LHCN-M2 (cell line): ENCODE data around the gene CFAP46. TPM values are rescaled to one million over a fixed set of nuclear protein-coding genes. Genes with fewer than 3 reads are reported as not detected.
"Not testable (repeated sequence)": the region's sequence is repeated elsewhere in the genome, so short reads cannot be mapped to it uniquely, and the experiment has no call there.

ENCODE experiments used
- DNase-seq: peaks from one replicate; pipeline ENCODE4 v3.0.0-alpha.2; 2012; ENCODE audit warnings: low read depth
- total RNA-seq: library from RNA; depleted of rRNA; stranded (reverse); fragments of >200 nt; gene quantifications from 2 replicates; pipeline ENCODE4 v1.2.3, GENCODE V29; 2014

Gene CFAP46
- total RNA-seq, 1 experiment from 2014 or later, result not detected

GRCh38 chr10:132979491-132980425, 37.4 kb upstream of the CFAP46 start:
- no peak for DNase-seq

DNA sequence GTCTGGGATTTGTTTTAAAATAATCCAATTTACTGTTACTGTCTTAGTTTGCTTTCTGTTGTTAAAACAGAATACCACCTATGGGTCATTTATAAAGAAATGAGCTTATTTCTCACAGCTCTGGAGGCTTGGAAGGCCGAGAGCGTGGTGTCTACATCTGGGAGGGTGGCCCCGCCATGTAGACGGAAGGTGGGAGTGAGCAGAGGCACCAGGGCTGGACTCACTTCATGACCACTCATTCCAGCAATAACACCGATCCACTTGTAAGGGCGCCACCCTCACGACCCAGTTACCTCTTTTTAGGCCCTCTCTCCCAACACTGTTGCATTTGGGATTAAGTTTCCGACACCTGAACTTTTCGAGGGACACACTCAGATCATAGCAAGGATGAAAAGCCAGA, 36.2 kb upstream of the CFAP46 start:
- DNase-seq, result no peak

- DNase-seq, result no peak
Measured at GRCh38 chr10:132977807-132978206, 35.4 kb upstream of the CFAP46 start.

DNA sequence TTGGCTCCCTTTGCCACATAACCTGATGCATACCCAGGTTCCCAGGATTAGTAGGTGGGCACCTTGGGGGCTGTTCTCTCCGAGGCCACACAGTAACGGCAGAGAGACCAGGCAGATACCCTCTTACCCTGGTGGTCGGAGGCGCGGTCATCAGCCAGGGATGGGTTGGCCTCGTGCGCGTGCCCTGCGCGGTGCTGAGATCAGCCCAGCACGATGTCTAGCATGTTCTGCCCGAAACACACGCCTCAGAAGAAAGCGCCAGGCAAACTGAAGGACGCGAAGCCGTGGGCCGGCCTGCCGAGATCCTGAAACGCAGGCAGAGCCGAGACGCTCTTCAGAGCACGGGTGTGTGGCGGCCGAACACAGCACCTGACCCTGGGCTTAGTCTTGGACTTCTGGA, 34.7 kb upstream of the CFAP46 start:
- DNase-seq, result no peak

GRCh38 chr10:132975831-132976682, 33.7 kb upstream of the CFAP46 start:
- DNase-seq, result no peak

DNA sequence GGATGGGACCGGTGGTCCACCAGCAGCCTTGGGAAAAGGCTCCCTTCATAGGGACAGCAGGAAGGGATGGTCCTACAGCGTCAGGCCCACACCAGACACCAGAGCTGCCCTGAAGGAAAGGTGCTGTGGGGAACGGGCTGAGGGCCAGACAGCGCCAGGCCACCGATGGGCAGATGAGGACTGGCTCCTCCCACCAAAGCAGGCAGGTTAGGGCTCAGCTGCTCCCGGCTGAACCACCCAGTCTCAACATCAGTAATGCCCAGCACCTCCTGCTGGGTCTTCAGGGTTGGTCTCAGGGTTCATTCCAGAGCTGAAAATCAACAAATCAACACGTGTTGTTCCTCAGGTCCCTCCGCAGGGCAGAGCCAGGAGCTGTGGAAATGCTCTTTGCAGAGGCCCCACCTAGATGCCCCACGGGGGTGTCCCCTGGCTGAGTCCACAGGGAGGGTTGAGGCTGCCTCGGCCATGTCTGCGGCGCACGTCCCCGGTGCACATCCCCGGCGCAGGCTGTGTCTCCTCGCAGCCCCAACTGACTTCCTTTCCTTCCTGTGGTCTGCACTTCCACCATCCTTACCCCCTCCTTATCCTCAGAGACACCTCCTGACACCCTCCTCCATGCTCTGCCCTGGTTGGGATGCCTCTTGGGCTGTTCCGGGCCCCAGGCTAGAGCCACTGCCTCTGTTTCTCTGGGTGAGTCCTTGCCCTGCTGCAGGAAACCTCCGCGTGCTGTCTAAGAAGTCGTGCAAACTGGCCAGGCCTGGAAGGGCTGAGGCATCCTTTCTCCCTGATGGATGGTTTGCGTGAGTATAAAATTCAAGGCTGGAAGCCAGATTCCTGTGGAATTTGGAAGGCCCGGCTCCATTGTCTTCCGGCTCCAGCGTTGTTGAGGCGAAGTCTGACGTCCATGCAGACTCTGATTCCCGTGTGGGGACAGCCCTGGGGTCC, 32.8 kb upstream of the CFAP46 start:
- DNase-seq, result no peak

GRCh38 chr10:132974249-132974796, 32.0 kb upstream of the CFAP46 start:
- DNase-seq, result no peak

DNA sequence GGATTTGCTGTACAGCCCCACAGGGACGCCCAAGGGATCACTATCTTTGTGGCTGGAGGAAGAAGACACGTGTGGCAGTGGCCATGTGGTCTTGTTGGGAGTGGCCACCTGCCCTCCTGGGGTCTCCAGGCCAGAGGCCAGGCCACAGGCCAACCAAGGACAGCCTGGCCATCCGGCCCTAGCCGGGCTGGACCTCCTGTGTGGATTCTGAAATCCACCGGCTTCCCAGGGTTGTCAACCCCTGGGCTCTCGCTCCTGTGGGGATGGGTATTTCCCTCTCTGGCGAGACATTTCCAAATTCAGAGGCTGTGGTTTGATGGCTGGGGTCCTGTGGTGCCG, 31.5 kb upstream of the CFAP46 start:
- DNase-seq, result no peak

GRCh38 chr10:132972986-132973902, 30.9 kb upstream of the CFAP46 start:
- no peak for DNase-seq

- no peak for DNase-seq
Measured at GRCh38 chr10:132972149-132972985, 30.0 kb upstream of the CFAP46 start.

DNA sequence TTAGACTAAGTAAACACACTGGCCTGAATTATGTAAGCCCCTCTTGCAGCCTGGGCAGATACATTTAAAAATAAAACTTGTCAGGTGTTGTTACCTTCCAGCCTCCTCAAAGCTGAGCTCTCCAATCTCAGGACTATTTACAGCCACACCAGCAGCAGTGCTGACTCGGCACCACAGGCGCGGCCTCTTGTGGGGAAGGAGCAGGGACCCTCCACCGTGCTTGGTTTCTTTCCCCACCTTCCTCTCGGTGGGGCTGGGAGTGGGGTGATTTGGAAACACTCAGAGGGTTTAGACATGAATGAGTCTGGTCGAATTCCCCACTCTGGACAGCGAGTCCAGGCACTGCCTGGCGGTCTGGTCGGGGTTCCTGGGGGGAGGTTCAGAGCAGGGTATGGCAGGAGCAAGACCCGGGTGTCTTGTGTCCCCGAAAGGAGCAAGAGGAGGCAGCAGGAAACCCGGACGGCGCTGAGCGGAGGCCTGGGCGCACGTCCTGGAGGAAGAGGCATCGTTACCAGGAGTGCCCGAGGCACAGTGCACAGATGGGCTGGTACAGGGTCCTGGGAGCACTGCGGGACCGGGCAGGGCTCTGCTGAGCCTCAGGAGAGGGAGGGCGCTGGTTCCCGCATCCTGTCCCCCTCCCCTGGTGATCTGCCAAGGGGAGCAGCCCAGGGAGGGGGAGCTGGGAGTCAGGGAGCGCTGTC, 29.2 kb upstream of the CFAP46 start:
- no peak for DNase-seq

- no peak for DNase-seq
Measured at GRCh38 chr10:132970641-132971438, 28.5 kb upstream of the CFAP46 start.

DNA sequence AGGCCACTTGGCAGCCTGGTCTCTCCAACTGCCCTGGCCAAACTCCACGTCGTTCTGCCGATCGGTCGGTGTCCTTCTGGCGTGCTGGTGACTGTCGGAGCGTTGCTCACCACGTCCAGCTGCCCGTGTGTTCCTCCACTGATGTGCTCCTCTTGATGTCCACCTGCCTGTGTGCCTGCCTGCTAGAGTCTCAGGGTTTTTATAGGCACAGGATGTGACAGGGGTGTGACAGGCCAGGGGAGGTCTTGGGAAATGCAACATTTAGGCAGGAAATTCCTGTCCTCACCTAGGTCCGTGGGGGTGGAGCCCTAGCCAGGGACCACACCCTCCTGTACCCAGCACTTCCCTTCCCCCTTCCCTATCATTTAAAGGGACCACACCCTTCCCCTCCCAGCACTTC, 25.2 kb upstream of the CFAP46 start:
- DNase-seq, result no peak

GRCh38 chr10:132965411-132966057, 23.2 kb upstream of the CFAP46 start:
- no peak for DNase-seq

DNA sequence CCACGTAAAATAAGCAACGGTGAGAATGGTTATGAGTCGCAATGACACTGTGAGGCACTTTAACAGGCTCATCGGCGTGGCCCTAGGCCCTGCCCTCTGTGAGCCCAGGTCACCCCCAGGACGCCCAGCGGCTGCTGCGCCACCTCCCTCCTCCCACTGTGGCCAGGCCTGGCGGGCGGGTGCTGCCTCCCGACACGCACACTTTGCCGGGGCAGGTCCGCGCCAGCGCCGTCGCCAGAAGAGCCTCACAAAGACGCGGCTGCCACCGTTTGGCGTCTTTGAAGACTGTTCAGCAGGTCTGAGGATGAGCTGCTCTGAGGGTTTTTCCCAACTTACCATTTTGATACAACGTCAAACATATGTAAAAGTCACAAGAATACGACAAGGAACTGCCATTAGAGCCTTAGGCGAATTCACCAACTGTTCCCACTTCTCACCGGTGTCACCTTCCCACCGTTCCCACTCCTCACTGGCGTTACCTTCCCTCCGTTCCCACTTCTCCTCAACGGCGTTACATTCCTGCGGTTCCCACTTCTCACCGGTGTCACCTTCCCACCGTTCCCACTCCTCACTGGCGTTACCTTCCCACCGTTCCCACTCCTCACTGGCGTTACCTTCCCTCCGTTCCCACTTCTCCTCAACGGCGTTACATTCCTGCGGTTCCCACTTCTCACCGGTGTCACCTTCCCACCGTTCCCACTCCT, 22.5 kb upstream of the CFAP46 start:
- not testable (repeated sequence) for DNase-seq

GRCh38 chr10:132964231-132964630, 21.9 kb upstream of the CFAP46 start:
- no peak for DNase-seq
